ENCODE results near the gene KCNQ1. TPM values are rescaled to one million over a fixed set of nuclear protein-coding genes. Genes with fewer than 3 reads are reported as not detected.

The KCNQ1 gene
- total RNA-seq, 2 donors from 2014 or later = 33.5 to 39.7 TPM

- DNase-seq = peak; percentile 12
- no peak for ATAC-seq
- intact Hi-C loops (cut with DNase I) = no loop called here
Observed at GRCh38 chr11:2803186-2804091, 358.6 kb downstream of the KCNQ1 start.

- DNase-seq (peak; percentile 7), ATAC-seq (no peak)
- intact Hi-C loops (cut with DNase I) = no loop called here
Observed at GRCh38 chr11:2804189-2804588, 359.4 kb downstream of the KCNQ1 start.

GRCh38 chr11:2804701-2805387 is 360.0 kb downstream of the KCNQ1 start:
- no peak for ATAC-seq
- intact Hi-C loops (cut with DNase I) = no loop called here

GRCh38 chr11:2805388-2806056 is 360.7 kb downstream of the KCNQ1 start:
- DNase-seq = peak; percentile 8
- no peak for ATAC-seq
- intact Hi-C loops (cut with DNase I) = no loop called here

More at GRCh38 chr11:2804701-2805387, 360.0 kb downstream of the KCNQ1 start:
- peak; percentile 23 for DNase-seq

- intact Hi-C loops (cut with DNase I) = no loop called here
- ATAC-seq (no peak), DNase-seq (peak; percentile 18)
Observed at GRCh38 chr11:2806351-2807024, 361.7 kb downstream of the KCNQ1 start.

GRCh38 chr11:2807025-2807681 is 362.3 kb downstream of the KCNQ1 start:
- ATAC-seq (peak; percentile 52 to 56), DNase-seq (peak; percentile 72)
- intact Hi-C loops (cut with DNase I) = no loop called here

- no peak for ATAC-seq
- peak; percentile 20 for DNase-seq
- intact Hi-C loops (cut with DNase I) = no loop called here
Observed at GRCh38 chr11:2807801-2808241, 363.0 kb downstream of the KCNQ1 start.

GRCh38 chr11:2808850-2809846 is 364.3 kb downstream of the KCNQ1 start:
- DNase-seq (peak; percentile 7), ATAC-seq (no peak)
- intact Hi-C loops (cut with DNase I) = no loop called here

- DNase-seq (no peak), ATAC-seq (no peak)
- intact Hi-C loops (cut with DNase I) = no loop called here
Observed at GRCh38 chr11:2809854-2810253, 365.0 kb downstream of the KCNQ1 start.

GRCh38 chr11:2810411-2811205 is 365.8 kb downstream of the KCNQ1 start:
- ATAC-seq (no peak), DNase-seq (peak; percentile 20)
- intact Hi-C loops (cut with DNase I) = no loop called here

GRCh38 chr11:2811206-2812091 is 366.6 kb downstream of the KCNQ1 start:
- peak; percentile 42 for DNase-seq
- intact Hi-C loops (cut with DNase I) = no loop called here
- peak in 1 of 2 donors; percentile 12 for ATAC-seq

GRCh38 chr11:2812371-2812991 is 367.7 kb downstream of the KCNQ1 start:
- intact Hi-C loops (cut with DNase I) = no loop called here
- DNase-seq (peak; percentile 80), ATAC-seq (peak; percentile 68 to 70)

- intact Hi-C loops (cut with DNase I) = no loop called here
- DNase-seq (no peak), ATAC-seq (no peak)
Observed at GRCh38 chr11:2813141-2813908, 368.5 kb downstream of the KCNQ1 start.

GRCh38 chr11:2813968-2814367 is 369.2 kb downstream of the KCNQ1 start:
- no peak for DNase-seq
- ATAC-seq = no peak
- intact Hi-C loops (cut with DNase I) = no loop called here

- DNase-seq = no peak
- no peak for ATAC-seq
- intact Hi-C loops (cut with DNase I) = no loop called here
Observed at GRCh38 chr11:2814751-2815150, 369.9 kb downstream of the KCNQ1 start.
